Spleen (tissue), 7 donors: ENCODE measurements around the gene ZNF99.

Source experiments
- POLR2A ChIP-seq, 3 donors: fragments of 450-650 bp; IDR thresholded peaks; one replicate each; pipeline ENCODE4 v1.5.1; 2017; ENCODE audit warnings: antibody characterized with exemption in 3 of 3, mild to moderate bottlenecking in 1 of 3
- POLR2AphosphoS5 ChIP-seq, 3 donors: sonication (generic); formaldehyde crosslinking; IDR thresholded peaks; one replicate each; pipeline ENCODE4 v1.5.1; 2017; ENCODE audit warnings: antibody characterized with exemption in 3 of 3
- TF ChIP-seq, protein P1 (sequence below), 11 experiments: fragments of 200-600 bp in 7 of 11; fragments of 450-650 bp in 4 of 11; sonication (generic) in 4 of 11; IDR thresholded peaks in 8 of 11; conservative IDR thresholded peaks in 3 of 11; 1 replicate in 7 of 11; 2 replicates in 4 of 11; pipeline versions ENCODE4 v1.4.0 to v1.8.0; 2016 to 2021; ENCODE audit warnings: antibody characterized with exemption in 11 of 11, inconsistent platforms in 4 of 11, mild to moderate bottlenecking in 1 of 11
- donor health status: DM: no; HTN: no; CAD: no; lungs with moderate emphysema.
- donor health status: DM: no; HTN: no; CAD: no.
- donor health status: DM: no; HTN: no; CAD: no.

DNA sequence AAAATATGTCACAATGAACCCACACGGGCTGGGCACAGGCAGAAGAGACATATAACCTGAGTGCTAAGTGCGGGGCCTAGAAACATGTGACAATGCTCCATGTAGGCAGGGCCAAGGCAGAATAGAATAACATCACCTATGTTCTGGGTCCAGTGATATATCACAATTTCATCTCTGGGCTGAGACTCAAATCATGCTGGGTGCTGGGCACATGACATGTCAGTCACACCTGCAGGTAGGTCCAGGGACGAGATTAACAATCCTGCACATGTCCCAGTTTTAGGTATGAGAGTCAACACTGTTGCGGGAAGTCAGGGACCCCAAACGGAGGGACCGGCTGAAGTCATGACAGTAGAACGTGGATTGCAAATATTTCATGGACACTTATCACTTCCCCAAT lies 50.3 kb downstream of the ZNF99 start:
- TF ChIP-seq POLR2A (IDR thresholded peaks at IDR 0.05) (no peak), POLR2AphosphoS5 (IDR thresholded peaks at IDR 0.05) (no peak)
- TF ChIP-seq, protein P1, sequence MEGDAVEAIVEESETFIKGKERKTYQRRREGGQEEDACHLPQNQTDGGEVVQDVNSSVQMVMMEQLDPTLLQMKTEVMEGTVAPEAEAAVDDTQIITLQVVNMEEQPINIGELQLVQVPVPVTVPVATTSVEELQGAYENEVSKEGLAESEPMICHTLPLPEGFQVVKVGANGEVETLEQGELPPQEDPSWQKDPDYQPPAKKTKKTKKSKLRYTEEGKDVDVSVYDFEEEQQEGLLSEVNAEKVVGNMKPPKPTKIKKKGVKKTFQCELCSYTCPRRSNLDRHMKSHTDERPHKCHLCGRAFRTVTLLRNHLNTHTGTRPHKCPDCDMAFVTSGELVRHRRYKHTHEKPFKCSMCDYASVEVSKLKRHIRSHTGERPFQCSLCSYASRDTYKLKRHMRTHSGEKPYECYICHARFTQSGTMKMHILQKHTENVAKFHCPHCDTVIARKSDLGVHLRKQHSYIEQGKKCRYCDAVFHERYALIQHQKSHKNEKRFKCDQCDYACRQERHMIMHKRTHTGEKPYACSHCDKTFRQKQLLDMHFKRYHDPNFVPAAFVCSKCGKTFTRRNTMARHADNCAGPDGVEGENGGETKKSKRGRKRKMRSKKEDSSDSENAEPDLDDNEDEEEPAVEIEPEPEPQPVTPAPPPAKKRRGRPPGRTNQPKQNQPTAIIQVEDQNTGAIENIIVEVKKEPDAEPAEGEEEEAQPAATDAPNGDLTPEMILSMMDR (IDR thresholded peaks at IDR 0.05 in 8 of 11, conservative IDR thresholded peaks at IDR 0.05 in 3 of 11), result no peak
